ENCODE measurements around the gene COL27A1. TPM values are rescaled to one million over a fixed set of nuclear protein-coding genes. Genes with fewer than 3 reads are reported as not detected.
A peak's percentile ranks its signal among the peaks of the same experiment; 100 is the strongest.

COL27A1 gene
- total RNA-seq, 1 donor from 2014 or later: 51.0 TPM

- DNase-seq (ENCODE audit: low spot score) (no peak), ATAC-seq (no peak)
These were observed 43.1 kb downstream of the COL27A1 start for GRCh38 chr9:114198249-114199040.

GRCh38 chr9:114200721-114201300, 45.5 kb downstream of the COL27A1 start:
- DNase-seq (ENCODE audit: low spot score) (no peak), ATAC-seq (no peak)

DNA sequence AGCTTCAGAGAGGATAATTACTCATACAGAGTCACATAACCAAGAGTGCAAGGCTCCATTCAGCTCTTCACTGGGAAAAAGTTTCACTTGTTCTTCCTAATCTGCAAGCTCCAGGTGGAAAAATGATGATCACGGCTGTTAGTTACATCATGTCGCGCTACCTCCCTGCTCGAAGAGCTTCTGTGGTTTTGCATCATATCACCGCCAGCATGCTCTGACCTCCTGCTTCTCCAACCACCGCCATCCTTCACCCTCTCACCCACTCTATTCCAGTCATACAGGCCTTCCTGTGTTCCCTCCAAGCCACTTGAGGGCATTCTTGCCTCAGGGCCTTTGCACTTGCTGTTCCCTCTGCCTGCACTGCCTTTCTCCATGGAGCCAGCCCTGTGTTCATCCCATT, 47.1 kb downstream of the COL27A1 start:
- ATAC-seq (no peak), DNase-seq (ENCODE audit: low spot score) (no peak)

DNA sequence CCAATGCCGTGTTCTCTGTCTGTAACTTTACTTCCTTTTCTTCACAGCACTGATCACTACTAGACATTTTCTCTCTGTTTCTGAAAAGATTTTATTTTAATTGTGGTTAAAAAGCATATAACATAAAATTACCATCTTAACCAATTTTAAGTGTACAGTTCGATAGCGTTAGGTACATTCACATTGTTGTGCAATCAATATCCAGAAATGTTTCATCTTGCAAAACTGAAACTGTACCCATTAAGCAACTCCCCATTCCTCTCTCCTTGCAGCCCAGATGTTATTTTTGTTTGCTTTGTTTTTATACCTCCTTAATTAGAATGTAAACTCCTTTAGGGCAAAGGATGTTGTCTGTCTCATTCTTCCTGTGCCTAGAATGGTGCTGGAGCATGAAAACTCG, 47.5 kb downstream of the COL27A1 start:
- no peak for ATAC-seq

GRCh38 chr9:114203410-114204140, 48.2 kb downstream of the COL27A1 start:
- ATAC-seq: no peak

More for the DNA sequence above, 47.5 kb downstream of the COL27A1 start:
- DNase-seq (ENCODE audit: low spot score): no peak

GRCh38 chr9:114204265-114204664, 48.9 kb downstream of the COL27A1 start:
- ATAC-seq (peak; percentile 52), DNase-seq (ENCODE audit: low spot score) (no peak)

More at GRCh38 chr9:114203410-114204140, 48.2 kb downstream of the COL27A1 start:
- DNase-seq (ENCODE audit: low spot score): no peak

GRCh38 chr9:114205171-114206015, 50.1 kb downstream of the COL27A1 start:
- ATAC-seq (no peak), DNase-seq (ENCODE audit: low spot score) (no peak)

DNA sequence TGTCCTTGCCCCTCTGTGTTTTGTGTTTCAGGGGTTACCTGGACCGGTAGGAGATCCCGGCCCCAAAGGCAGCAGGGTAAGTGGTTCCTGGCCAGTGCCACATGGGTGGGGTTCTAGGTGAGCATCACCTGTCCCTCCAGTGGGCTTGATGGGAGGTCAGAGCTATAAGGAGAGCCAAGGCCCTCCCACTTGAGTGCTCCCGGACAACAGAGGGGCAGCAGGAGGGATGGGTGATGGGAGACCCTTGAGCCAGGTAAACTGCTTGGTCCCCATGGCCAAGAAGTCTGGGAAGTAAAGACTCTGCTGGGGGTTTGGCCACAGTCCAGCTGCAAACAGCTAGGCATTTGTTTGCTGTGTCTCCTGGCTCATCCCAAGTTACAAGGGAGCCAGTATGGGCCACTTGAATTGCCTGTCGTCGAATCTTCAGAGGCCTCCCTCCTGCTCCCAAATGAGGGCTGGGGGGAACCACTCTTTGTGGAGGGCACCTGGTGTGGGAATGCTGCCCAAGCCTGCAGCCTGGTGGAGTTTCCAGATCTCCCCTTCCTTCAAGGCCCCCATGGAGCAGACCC, 51.0 kb downstream of the COL27A1 start:
- ATAC-seq: no peak

DNA sequence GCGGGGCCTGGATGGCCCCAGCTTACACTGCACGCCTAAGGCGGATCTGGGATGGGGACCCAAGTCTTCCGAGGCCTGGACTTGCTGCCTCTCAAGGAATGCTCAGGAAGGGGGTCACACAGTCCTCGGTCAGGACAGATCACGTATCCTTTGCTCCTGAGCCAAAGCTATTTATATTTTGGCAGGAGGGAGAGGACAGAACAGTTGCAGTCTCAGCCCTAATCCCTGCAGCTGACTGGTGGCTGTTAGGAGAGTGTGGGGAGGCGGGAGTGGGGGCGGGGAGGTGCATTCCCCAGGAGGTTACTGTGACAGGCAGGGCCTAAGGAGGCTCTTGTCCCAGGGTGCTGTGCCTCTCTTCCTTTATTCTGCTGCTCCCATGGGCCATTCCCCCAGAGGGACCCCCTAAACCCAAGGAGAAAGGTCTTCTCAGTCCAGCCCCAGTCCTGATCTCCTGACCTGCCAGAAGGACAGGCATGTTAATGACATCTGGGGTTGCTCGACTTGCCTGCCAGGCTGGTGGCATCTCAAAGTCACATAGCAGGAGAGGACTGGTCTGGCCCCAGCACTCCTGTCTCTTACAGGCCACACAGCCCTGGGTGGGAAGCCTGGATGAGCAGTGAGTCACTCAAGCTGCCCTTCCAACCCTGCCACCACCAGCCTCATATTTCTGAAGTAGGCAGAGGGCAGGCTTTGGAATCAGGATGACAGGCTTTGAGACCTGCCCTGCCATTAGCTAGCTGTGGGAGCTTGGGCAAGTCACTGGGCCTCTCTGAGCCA, 51.9 kb downstream of the COL27A1 start:
- ATAC-seq (peak; percentile 41), DNase-seq (ENCODE audit: low spot score) (no peak)

More for the DNA sequence above, 51.0 kb downstream of the COL27A1 start:
- no peak for DNase-seq (ENCODE audit: low spot score)

DNA sequence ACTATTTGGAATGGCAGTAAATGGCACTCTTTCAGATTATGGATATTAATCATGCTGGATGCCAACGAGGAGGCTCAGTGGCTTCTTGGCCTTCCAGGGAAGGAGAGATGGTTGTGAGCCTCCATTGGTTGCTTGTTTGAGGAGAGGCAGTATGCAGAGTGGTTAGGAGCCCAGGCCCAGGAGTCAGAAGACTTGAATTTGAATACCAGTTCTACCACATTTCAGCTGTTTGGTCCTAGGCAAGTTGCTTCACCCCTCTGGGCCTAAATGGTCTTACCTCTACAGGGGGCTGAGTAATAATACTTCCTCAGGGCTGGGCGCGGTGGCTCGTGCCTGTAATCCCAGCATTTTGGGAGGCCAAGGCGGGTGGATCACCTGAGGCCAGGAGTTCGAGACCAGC, 52.5 kb downstream of the COL27A1 start:
- DNase-seq (ENCODE audit: low spot score) (no peak), ATAC-seq (no peak)

DNA sequence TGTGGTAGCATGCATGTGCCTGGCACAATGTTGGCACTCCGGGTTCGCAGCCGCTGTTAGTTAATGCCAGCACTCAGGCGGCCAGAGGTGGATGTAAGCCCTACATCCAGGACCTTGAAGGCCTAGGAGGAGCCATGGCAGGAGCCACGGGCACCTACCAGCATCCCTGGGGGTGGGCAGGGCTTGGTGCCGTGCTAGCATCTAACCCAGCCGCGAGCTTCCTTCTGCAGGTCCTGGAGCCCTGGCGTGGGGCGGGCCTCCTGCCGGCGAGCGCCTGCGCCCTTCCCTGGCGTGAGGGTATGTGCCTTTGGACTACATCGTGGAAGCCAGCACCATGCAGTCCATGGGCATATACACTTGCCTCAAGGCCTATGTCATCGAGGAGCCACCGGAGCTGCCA, 53.8 kb downstream of the COL27A1 start:
- no peak for ATAC-seq
- DNase-seq (ENCODE audit: low spot score): no peak

GRCh38 chr9:114210136-114210535, 54.8 kb downstream of the COL27A1 start:
- ATAC-seq: no peak

GRCh38 chr9:114210691-114211276, 55.4 kb downstream of the COL27A1 start:
- DNase-seq (ENCODE audit: low spot score) (no peak), ATAC-seq (peak; percentile 8)

More at GRCh38 chr9:114210136-114210535, 54.8 kb downstream of the COL27A1 start:
- DNase-seq (ENCODE audit: low spot score): no peak

- ATAC-seq (no peak), DNase-seq (ENCODE audit: low spot score) (no peak)
These were observed 57.5 kb downstream of the COL27A1 start for GRCh38 chr9:114212826-114213225.

DNA sequence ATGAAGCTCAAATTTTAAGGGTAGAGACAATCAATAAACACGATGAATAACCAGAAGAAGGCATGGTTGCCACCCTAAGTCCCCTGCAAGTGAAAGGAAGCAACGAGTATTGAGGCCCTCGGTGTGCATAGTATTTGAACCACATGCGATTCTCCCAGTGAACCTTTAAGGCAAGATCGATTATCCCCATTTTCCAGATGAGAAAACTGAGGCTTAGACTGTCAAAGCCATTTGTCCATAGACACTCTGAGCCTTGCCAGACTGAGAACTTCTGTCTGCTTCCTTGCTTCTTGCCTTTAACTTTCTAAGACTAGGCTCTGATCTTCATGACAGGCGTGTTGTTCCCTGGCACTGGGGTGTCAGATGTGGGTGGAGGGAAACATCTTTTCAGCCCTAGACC, 58.2 kb downstream of the COL27A1 start:
- DNase-seq (ENCODE audit: low spot score): no peak

GRCh38 chr9:114214181-114214580, 58.8 kb downstream of the COL27A1 start:
- ATAC-seq: no peak
- DNase-seq (ENCODE audit: low spot score): no peak

More for the DNA sequence above, 58.2 kb downstream of the COL27A1 start:
- no peak for ATAC-seq

DNA sequence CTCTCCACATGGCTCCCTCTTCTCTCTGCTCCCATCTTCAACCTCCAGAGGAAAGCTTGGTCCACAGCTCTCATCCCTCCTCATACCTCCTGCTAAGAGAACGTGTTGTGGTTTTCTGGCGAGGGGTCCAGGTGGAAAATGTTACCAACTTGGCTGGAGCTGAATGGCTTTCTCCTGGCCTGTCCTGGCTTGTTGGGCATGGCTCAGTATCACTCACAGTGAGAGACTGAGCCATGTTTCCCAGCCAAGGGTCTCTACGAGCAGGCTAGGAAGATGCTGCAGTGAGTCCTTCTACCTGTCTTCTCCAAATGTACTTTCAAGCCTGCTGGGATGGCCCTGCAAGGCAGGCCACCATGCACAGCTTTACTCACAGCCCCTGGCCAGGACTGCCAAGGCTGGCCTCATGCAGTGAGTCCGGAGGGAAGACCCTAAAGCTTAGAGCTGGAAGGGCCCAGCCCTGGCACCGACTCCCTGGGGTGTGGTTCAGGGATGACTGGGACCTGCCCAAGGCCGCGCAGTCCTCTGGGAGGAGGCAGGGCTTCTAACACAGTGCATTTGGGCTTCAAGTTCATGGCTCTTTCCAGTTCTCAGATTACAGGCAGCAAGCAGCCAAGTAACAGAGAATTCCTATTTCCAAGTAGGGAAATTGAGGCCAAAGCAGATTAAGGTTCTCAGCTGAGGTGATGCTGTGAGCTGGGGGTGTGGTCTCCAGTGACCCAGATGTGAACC, 59.5 kb downstream of the COL27A1 start:
- ATAC-seq (no peak), DNase-seq (ENCODE audit: low spot score) (no peak)

GRCh38 chr9:114216081-114216480, 60.7 kb downstream of the COL27A1 start:
- DNase-seq (ENCODE audit: low spot score): no peak
- peak; percentile 36 for ATAC-seq

GRCh38 chr9:114216976-114217375, 61.6 kb downstream of the COL27A1 start:
- DNase-seq (ENCODE audit: low spot score) (no peak), ATAC-seq (no peak)

Measured in left lobe of liver (tissue), 2 donors.